Measurements from ENCODE around the gene INPP5K. TPM values are rescaled to one million over a fixed set of nuclear protein-coding genes. Genes with fewer than 3 reads are reported as not detected.

INPP5K gene
- total and polyA plus RNA-seq, 12 donors = 11.1 to 91.6 (median 36.2) TPM

DNA sequence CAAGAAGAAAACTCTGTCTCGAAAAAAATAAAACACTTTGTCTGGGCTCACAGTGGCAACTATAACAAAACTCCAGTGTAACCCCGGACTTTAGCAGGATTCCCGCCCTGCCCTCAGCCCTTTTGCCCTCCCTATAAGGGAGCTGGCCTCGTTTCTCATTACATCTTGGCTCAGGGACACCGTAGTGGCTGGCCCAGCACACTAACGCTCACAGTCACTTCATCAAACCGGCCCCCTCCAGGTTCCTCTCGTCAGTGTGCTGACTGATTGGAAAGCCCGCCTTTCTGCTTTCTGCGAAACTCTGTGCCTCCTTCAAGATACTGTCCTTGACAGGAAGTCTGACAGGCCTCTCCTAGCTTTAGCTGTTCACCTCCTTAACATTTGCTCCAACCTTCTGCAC lies 12.7 kb downstream of the INPP5K start:
- Histone ChIP-seq H3K4me3 (no peak overlapping the region), H3K9me3 (replicated peaks in 1 of 3) (no peaks in the 10 kb centered on the region), H3K27me3 (no peaks in the 10 kb centered on the region), H3K36me3 (replicated peaks in 1 of 2) (peaks cover 0 to 22% of the 10 kb centered on the region in 2 donors), H3K4me1 (replicated peaks in 1 of 2) (no peaks in the 10 kb centered on the region), H3K27ac (no peak overlapping the region)
- no peak for DNase-seq
- intact Hi-C loops (cut with DNase I) = no loop called here
- WGBS, 4 donors = 79 to 88% (median 85%) methylated on average over 10 of the region's 10 CpGs
- TF ChIP-seq POLR2A (IDR thresholded peaks at IDR 0.05) (no peak), CTCF (IDR thresholded peaks at IDR 0.05) (no peak)

DNA sequence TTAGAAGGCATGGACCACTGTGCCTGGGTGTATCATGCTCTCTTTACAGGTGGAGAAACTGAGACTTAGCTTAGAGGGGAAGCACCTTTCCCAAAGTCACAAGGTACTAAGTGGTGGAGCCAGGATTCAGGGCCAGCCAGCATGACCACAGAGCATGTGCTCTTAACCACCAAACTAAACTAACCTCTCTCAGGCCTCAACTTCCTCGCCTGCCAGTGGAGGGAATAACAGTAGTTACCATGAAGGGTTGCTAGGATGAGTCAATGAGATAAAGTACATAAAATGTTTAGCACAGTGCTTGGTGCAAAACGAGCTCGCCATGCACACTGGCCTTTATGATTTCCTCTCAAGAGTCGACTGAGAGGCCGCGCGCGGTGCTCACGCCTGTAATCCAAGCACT lies 17.5 kb downstream of the INPP5K start:
- 83 to 88% (median 83%) methylated on average over 9 of the region's 9 CpGs for WGBS, 4 donors

DNA sequence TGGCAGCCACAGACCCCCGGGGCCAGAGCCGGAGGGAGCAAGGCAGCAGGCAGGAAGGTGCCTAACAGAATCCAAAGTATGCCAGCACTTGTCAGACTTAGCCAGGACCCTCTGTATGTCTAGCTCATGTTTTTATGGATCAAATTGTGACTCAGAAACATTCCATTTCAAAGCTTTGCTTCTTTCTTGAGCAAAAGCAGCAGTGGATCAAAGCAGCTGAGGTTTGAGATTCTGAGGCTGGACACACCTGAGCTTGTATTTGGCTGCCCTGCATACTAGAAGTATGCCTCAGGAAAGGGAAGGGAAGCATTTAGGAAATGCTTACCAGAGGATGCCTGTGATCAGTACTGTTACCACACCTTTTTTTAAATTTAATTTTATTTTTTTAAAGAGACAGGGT lies 18.2 kb downstream of the INPP5K start:
- H3K4me3 ChIP-seq = no peak overlapping the region
- 75 to 100% (median 87%) methylated on average over 2 of the region's 2 CpGs for WGBS, 4 donors
- no peaks in the 10 kb centered on the region for H3K9me3 ChIP-seq (replicated peaks in 1 of 3)
- peaks cover 0 to 22% of the 10 kb centered on the region in 2 donors for H3K36me3 ChIP-seq (replicated peaks in 1 of 2)
- DNase-seq = no peak
- H3K4me1 ChIP-seq (replicated peaks in 1 of 2) = no peaks in the 10 kb centered on the region
- H3K27me3 ChIP-seq = no peaks in the 10 kb centered on the region
- H3K27ac ChIP-seq = no peak overlapping the region
- no peak for TF ChIP-seq POLR2A (IDR thresholded peaks at IDR 0.05)
- no peak for TF ChIP-seq CTCF (IDR thresholded peaks at IDR 0.05)
- intact Hi-C loops (cut with DNase I) = no loop called here

More for the DNA sequence above, 17.5 kb downstream of the INPP5K start:
- H3K27ac ChIP-seq = no peak overlapping the region
- peaks cover 0 to 22% of the 10 kb centered on the region in 2 donors for H3K36me3 ChIP-seq (replicated peaks in 1 of 2)
- TF ChIP-seq POLR2A (IDR thresholded peaks at IDR 0.05) (no peak), CTCF (IDR thresholded peaks at IDR 0.05) (no peak)
- intact Hi-C loops (cut with DNase I) = no loop called here
- no peaks in the 10 kb centered on the region for H3K4me1 ChIP-seq (replicated peaks in 1 of 2)
- no peak overlapping the region for H3K4me3 ChIP-seq
- H3K9me3 ChIP-seq (replicated peaks in 1 of 3) = no peaks in the 10 kb centered on the region
- H3K27me3 ChIP-seq = no peaks in the 10 kb centered on the region
- no peak for DNase-seq

DNA sequence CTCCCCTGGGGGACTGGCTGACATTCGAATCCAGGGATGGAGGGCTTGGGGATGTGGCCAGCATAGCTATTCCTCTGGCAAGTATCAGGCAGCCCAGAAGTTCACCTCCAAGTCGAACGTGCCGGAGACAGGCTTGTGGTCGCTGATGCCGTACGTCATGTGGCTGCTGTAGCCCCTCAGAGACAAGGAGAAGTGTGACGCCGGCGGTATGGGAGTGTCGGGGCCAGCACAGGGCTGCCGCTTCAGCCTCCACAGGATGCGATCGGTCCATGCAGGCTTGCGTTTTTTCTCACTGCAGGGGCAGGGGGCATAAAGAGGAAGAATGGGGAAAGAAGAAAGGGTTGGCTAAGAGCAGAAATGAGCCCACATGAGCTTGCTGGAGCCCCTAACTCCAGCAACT lies 18.6 kb downstream of the INPP5K start:
- H3K27me3 ChIP-seq = no peaks in the 10 kb centered on the region
- WGBS, 4 donors = 78 to 86% (median 81%) methylated on average over 11 to 15 of the region's 15 CpGs
- no peak for DNase-seq
- no peak for TF ChIP-seq POLR2A (IDR thresholded peaks at IDR 0.05)
- no peak overlapping the region for H3K27ac ChIP-seq
- intact Hi-C loops (cut with DNase I) = no loop called here
- no peaks in the 10 kb centered on the region for H3K4me1 ChIP-seq (replicated peaks in 1 of 2)
- H3K36me3 ChIP-seq (replicated peaks in 1 of 2) = peaks cover 0 to 22% of the 10 kb centered on the region in 2 donors
- H3K9me3 ChIP-seq (replicated peaks in 1 of 3) = no peaks in the 10 kb centered on the region
- no peak overlapping the region for H3K4me3 ChIP-seq

DNA sequence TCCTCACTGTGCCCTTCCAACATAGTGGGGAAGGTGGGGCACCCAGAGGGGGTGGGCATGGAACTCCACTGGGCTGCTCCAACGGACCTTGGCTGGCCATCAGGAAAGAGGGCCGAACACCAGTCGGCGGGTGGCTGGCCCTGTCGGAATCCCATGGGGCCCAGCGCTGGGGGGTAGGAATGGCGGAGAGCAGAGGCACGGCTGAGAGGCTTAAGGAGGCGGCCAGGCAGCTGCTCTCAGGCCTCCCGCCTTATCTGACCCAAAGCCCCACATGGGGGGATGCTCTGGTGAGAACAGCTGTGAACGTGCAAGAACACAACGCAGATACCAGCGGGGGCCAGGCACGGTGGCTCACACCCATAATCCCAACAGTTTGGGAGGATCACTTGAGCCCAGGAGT lies 19.5 kb downstream of the INPP5K start:
- Histone ChIP-seq H3K4me3 (no peak overlapping the region), H3K4me1 (replicated peaks in 1 of 2) (peaks cover 0 to 4% of the 10 kb centered on the region in 2 donors), H3K27me3 (no peaks in the 10 kb centered on the region), H3K9me3 (replicated peaks in 1 of 3) (no peaks in the 10 kb centered on the region), H3K27ac (no peak overlapping the region), H3K36me3 (replicated peaks in 1 of 2) (peaks cover 0 to 22% of the 10 kb centered on the region in 2 donors)
- intact Hi-C loops (cut with DNase I) = no loop called here
- 92 to 94% (median 92%) methylated on average over 13 to 14 of the region's 14 CpGs for WGBS, 4 donors
- no peak for DNase-seq
- TF ChIP-seq CTCF (IDR thresholded peaks at IDR 0.05) (no peak), POLR2A (IDR thresholded peaks at IDR 0.05) (no peak)
